Nephron (organoid): ENCODE measurements around the gene WDR48.

Source experiments
- H3K27ac Mint-ChIP-seq, 3 experiments: 2 replicates each; pipeline ENCODE4 v1.8.0; 2020; ENCODE audit warnings: mixed read lengths in 3 of 3, mild to moderate bottlenecking in 2 of 3, moderate library complexity in 1 of 3
- H3K27me3 Mint-ChIP-seq: 2 replicates; pipeline ENCODE4 v1.8.0; 2021; ENCODE audit warnings: low read depth, mild to moderate bottlenecking, moderate library complexity, mixed read lengths
- H3K36me3 Mint-ChIP-seq: 2 replicates; pipeline ENCODE4 v1.8.0; 2020; ENCODE audit warnings: low read depth, mixed read lengths
- H3K4me1 Mint-ChIP-seq: 2 replicates; pipeline ENCODE4 v1.8.0; 2020; ENCODE audit warnings: mixed read lengths
- H3K4me3 Mint-ChIP-seq, 3 experiments: 2 replicates each; pipeline ENCODE4 v1.8.0; 2020; ENCODE audit warnings: mild to moderate bottlenecking in 3 of 3, mixed read lengths in 3 of 3, moderate library complexity in 2 of 3
- H3K9me3 Mint-ChIP-seq: 2 replicates; pipeline ENCODE4 v1.8.0; 2020; ENCODE audit warnings: mixed read lengths
- TF ChIP-seq, protein P1 (sequence below), 3 experiments: fragments of 200-600 bp; sonication (generic); IDR thresholded peaks; one replicate each; pipeline ENCODE4 v1.5.0; 2021; ENCODE audit warnings: antibody characterized with exemption in 3 of 3; ENCODE audit not compliant: unreplicated experiment in 3 of 3

The WDR48 gene

DNA sequence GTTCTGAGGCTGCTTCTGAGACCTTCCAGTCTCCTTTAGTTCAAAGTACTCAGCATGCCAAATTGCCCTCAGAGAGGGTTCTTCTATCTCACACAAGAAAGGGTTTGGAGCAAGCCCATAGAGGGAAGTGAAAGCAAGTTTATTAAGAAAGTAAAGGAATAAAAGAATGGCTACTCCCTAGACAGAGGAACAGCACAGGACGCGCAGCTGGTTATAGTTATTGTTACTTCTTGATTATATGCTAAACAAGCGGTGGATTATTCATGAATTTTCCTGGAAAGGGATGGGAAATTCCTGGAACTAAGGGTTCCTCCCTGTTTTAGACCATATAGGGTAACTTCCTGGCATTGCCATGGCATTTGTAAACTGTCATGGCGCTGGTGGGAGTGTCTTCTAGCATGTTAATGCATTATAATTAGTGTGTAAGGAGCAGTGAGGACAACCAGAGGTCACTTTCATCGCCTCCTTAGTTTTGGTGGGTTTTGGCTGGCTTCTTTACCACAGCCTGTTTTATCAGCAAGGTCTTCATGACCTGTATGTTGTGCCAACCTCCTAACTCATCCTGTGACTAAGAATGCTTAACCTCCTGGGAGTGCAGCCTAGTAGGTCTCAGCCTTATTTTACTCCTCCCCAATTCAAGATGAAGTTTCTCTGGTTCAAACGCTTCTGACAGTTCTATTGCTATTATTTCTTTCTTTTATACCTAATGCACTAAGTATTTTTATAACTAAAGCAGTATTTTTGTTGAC, 26.4 kb upstream of the WDR48 start:
- Mint-ChIP-seq H3K27ac (no peak overlapping the region), H3K4me1 (no peaks in the 10 kb centered on the region)
- TF ChIP-seq, protein P1, sequence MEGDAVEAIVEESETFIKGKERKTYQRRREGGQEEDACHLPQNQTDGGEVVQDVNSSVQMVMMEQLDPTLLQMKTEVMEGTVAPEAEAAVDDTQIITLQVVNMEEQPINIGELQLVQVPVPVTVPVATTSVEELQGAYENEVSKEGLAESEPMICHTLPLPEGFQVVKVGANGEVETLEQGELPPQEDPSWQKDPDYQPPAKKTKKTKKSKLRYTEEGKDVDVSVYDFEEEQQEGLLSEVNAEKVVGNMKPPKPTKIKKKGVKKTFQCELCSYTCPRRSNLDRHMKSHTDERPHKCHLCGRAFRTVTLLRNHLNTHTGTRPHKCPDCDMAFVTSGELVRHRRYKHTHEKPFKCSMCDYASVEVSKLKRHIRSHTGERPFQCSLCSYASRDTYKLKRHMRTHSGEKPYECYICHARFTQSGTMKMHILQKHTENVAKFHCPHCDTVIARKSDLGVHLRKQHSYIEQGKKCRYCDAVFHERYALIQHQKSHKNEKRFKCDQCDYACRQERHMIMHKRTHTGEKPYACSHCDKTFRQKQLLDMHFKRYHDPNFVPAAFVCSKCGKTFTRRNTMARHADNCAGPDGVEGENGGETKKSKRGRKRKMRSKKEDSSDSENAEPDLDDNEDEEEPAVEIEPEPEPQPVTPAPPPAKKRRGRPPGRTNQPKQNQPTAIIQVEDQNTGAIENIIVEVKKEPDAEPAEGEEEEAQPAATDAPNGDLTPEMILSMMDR (IDR thresholded peaks at IDR 0.05; ENCODE audit: unreplicated experiment in 3 of 3): no peak

DNA sequence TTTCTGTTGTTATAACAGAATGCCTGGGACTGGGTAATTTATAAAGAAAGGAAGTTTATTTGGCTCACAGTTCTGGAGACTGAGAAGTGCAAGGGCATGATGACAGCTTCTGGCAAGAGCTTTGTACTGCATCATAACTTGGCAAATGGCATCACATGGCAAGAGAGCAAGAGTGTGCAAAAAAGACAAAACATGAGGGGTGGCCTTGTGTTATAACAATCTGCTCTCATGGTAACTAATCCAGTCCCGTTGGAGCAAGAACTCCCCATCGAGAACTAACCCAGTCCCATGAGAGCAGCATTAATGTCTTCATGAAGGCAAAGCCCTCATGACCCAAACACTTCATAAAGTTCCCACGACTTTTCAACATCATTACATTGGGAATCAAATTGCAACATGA, 23.3 kb upstream of the WDR48 start:
- Mint-ChIP-seq H3K9me3 (no peaks in the 10 kb centered on the region), H3K36me3 (no peaks in the 10 kb centered on the region), H3K27ac (no peak overlapping the region), H3K27me3 (no peaks in the 10 kb centered on the region), H3K4me1 (no peaks in the 10 kb centered on the region), H3K4me3 (no peak overlapping the region)
- TF ChIP-seq, protein P1 (IDR thresholded peaks at IDR 0.05; ENCODE audit: unreplicated experiment in 3 of 3): no peak

More for the DNA sequence above, 26.4 kb upstream of the WDR48 start:
- H3K4me3 Mint-ChIP-seq: no peak overlapping the region
- no peaks in the 10 kb centered on the region for H3K9me3 Mint-ChIP-seq
- H3K27me3 Mint-ChIP-seq: no peaks in the 10 kb centered on the region
- no peaks in the 10 kb centered on the region for H3K36me3 Mint-ChIP-seq

DNA sequence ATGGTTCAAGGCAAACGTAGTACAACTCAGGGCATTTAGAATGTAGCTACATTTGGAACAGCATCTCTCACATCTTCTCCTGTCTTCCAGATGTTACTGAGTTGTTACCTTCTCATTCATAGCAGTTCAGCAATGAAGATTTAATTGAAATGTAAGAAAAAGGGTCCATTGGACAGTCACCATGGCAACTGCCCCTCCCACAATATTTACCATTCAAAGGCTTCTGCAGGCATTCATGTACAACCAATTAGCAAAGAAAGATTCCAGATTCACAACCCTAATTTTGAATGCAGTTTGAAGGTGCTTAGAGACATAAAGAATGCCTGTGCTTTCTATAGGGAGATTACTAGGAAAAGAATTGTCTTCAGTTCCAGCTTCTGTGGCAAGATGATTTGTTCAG, 22.3 kb upstream of the WDR48 start:
- no peak overlapping the region for H3K27ac Mint-ChIP-seq
- no peaks in the 10 kb centered on the region for H3K4me1 Mint-ChIP-seq
- H3K36me3 Mint-ChIP-seq: no peaks in the 10 kb centered on the region
- H3K9me3 Mint-ChIP-seq: peaks cover 4% of the 10 kb centered on the region
- TF ChIP-seq, protein P1 (IDR thresholded peaks at IDR 0.05; ENCODE audit: unreplicated experiment in 3 of 3): no peak
- H3K27me3 Mint-ChIP-seq: no peaks in the 10 kb centered on the region
- no peak overlapping the region for H3K4me3 Mint-ChIP-seq

DNA sequence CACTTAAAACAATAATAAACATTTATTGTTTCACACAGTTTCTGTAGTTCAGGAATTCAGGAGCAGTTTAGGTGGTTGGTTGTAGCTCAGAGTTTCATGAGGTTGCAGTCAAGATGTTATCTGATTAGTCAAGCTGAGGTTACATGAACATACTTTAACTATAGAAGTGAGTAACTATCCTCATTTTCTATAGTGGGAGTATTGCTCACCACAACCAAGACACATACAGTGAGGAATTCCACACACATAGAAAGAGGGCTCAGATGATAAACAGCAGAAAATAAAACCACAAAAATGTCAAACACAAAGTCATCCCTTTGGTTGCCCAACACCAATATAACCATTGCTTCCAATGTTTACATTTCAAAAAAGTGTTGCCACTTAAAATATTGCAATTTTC, 13.7 kb upstream of the WDR48 start:
- Mint-ChIP-seq H3K4me1 (no peaks in the 10 kb centered on the region), H3K4me3 (no peak overlapping the region), H3K9me3 (peaks cover 18% of the 10 kb centered on the region), H3K27ac (no peak overlapping the region), H3K36me3 (no peaks in the 10 kb centered on the region), H3K27me3 (no peaks in the 10 kb centered on the region)
- TF ChIP-seq, protein P1 (IDR thresholded peaks at IDR 0.05; ENCODE audit: unreplicated experiment in 3 of 3): no peak

DNA sequence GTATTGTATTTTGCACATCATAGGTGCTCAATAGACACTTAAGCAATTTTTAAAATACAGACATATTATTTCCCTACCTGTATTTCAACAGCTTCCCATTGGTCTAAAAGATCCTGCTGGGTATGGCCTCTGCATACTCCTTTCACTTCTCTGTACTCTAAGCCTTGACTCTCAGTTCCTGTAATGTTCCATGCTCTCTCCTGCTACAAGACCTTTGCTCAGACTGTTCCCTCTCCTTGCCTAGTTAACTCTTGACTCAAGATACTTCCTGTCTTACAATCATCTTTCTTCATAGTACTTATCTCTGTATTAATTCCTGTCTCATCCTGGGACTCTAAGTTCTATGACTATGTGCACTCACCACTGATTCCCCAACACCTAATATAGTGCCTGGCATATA, 1.8 kb upstream of the WDR48 start:
- Mint-ChIP-seq H3K9me3 (no peaks in the 10 kb centered on the region), H3K36me3 (no peaks in the 10 kb centered on the region), H3K4me3 (peak overlapping the region in 1 of 3 experiments; percentile 5), H3K4me1 (peaks cover 18% of the 10 kb centered on the region), H3K27ac (no peak overlapping the region), H3K27me3 (no peaks in the 10 kb centered on the region)
- TF ChIP-seq, protein P1 (IDR thresholded peaks at IDR 0.05; ENCODE audit: unreplicated experiment in 3 of 3): no peak

DNA sequence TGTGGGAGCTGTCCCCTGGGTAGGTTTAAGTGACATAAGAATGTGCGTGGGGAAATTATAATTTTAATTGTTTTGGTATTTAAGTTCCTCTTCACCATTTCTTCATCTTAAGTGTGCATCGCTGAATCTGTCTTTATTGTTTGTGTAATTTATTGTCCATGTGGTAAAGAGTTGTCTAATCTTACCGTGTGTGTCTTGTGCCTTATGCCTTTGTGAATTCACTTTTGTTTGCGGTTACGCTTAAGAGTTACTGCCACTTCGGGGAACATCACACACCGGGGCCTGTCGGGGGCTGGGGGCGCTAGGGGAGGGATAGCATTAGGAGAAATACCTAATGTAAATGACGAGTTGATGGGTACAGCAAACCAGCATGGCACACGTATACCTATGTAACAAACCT, 767 bp downstream of the WDR48 start:
- TF ChIP-seq, protein P1 (IDR thresholded peaks at IDR 0.05; ENCODE audit: unreplicated experiment in 3 of 3): no peak
- H3K36me3 Mint-ChIP-seq: peaks cover 6% of the 10 kb centered on the region
- H3K4me3 Mint-ChIP-seq: peak overlapping the region; percentile 92 to 96 (median 94)
- peaks cover 31% of the 10 kb centered on the region for H3K4me1 Mint-ChIP-seq
- H3K27ac Mint-ChIP-seq: peak overlapping the region; percentile 99
- H3K9me3 Mint-ChIP-seq: no peaks in the 10 kb centered on the region
- no peaks in the 10 kb centered on the region for H3K27me3 Mint-ChIP-seq
